HG02938 (cell line): ENCODE measurements around the gene PSMD7.
"Not testable (repeated sequence)": the region's sequence is repeated elsewhere in the genome, so short reads cannot be mapped to it uniquely, and the experiment has no call there.

Experiments used
- ATAC-seq: cut with Tn5 transposase; IDR thresholded peaks from one replicate; pipeline ENCODE4 v1.9.1; 2021; ENCODE audit warnings: mild to moderate bottlenecking, moderate library complexity; ENCODE audit not compliant: unreplicated experiment

PSMD7 gene

DNA sequence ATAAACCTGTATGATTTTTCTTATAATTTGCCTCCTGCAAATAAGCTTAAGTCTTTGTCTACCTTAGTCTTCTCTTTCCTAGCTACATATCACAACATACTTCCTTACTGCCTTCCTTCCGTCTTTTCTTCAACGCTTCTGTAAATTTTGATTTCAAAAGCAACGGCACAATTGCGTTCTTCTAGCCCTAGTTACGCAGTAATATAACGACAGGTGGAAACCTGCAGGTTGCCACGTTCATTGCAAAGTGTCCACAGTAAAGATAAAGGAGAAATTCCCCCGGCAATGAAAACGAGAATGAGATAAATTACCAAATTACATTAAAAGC is 546 bp upstream of the PSMD7 start:
- ATAC-seq = peak; percentile 1

DNA sequence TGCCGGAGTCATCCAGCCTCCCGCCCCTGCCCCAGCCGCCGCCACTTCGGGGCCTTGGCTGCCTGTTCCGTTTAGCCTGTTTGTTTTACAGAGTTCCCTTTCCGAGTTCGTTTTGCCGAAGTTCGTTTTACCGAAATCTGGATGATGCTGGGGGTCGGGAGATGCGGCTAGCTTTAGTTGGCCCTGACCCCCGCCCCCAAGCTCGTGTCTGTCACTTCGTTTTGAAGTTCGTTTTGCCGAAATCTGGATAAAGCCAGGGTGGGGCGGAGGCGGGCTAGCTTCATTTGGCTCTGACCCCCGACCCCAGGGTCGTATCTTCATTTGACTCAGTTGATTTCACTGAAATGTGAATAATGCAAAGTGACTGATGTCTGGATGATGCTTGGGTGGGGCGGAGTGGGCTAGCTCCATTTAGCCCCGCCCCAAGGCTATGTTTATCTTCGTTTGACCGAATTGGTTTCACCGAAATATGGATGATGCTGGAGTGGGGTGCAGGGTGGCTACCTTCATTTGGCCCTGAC is 591 bp downstream of the PSMD7 start:
- peak; percentile 45 for ATAC-seq

DNA sequence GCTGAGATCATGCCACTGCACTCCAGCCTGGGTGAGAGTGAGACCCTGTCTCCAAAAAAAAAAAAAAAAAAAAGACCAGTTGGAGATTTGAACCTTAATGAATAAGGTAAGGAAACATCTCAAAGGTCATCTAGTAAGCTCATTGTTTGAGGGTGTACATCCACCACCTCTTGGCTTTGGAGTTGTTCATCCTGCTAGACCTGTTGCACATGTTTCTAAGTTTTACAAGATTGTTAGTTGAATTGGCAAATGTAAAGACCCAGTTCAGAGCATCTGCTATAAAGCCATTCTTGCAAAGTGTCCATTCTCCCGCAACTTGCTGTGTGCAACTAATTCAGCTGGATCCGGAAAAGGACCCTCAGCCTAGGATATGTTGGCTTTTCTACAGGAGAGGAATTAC is 1.5 kb downstream of the PSMD7 start:
- no peak for ATAC-seq

DNA sequence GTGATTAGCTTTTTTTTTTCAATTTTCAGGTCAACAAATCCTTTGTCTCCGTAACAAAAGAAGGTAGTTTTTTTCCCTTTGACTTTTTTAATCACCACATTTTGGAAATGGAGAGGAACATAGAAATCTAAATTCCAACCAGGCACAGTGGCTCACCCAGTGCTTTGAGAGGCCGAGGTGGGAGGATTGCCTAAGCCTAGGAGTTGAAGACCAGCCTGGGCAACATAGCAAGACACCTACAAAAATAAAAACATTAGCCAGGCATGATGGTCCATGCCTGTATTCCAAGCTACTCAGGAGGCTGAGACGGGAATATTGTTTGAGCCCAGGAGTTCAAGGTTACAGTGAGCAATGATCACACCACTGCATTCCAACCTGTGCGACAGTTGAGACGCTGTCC is 5.7 kb downstream of the PSMD7 start:
- no peak for ATAC-seq

DNA sequence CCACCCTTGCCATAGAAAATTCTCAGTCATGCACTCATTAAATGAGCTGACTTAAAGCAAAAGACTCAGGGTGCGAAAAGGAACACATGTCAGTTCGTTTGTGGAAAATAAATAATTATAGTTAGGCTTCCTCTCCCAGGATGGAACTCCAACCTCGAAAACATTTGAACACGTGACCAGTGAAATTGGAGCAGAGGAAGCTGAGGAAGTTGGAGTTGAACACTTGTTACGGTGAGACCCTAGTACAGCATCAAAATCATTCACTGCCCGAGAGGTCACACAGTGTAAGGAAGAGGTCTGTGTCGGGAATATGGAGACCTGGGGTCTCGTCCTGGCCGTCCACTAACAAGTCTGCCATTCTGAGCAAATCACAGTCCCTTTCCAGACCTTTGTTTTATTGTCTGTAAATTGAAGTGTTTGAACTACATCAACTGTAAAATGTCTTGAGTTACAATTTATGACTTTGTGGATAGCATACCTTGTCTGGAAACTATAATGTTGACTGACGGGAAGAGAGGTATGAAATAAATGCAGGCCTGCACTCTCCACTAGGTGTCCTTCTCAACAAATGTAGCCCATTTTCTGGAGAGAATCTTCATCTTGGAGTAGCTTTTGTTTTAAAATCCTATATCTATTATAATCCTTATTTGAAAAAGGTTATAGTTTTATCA is 7.7 kb downstream of the PSMD7 start:
- no peak for ATAC-seq

DNA sequence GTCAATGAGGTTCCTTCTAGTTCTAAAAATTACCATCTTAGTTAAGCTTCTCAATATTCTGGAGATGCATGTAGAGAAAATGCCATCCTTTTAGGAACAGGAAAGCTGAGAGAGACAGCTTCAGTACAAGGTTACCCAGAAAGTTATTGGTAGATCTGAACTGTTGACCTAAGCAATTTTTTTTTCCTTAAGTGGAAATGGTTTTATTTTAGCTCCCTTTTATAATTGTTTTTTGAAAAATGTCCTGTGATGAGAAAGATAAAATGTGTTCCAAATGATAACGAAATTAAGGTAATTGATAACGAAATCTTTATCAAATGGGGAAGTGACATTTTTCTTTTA is 8.2 kb downstream of the PSMD7 start:
- no peak for ATAC-seq

DNA sequence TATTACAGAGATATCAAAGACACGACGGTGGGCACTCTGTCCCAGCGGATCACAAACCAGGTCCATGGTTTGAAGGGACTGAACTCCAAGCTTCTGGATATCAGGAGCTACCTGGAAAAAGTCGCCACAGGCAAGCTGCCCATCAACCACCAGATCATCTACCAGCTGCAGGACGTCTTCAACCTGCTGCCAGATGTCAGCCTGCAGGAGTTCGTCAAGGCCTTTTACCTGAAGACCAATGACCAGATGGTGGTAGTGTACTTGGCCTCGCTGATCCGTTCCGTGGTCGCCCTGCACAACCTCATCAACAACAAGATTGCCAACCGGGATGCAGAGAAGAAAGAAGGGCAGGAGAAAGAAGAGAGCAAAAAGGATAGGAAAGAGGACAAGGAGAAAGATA is 8.7 kb downstream of the PSMD7 start:
- no peak for ATAC-seq

DNA sequence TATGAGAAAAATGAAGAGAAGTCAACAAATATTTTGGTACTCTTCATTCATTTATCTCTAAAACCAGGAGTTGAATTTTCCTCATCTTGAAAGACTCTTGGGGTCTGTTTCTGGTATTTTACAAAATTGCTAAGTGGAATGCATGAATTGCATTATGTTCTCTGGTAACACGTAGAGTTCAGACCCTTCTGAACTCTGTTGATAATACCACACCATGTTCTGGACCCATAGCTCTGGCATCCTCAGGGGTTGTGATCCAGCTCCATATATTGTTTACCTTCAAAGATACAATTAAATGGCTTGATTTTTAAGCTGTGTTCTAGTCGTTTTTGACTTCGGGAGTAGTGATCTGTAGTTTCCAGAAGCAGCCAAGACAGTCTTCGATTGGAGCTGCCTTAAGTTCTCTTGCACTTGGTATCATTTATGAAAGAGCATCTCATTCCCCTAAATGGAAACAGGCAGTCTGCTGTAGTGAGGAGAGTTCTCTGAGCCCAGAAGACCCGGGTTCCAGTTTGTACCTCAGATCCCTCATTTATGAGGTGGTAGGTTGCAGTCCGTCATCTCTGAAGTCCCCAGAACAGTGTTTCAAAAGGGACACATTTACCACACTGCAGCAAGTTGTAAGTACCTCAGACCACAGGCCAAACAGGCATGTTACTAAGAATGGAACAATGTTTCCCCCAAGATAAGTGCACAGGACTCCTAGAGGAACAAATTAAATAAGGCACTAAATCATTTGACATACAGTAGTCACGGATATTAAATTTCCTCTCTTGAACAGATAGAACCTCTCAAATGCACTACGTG is 9.6 kb downstream of the PSMD7 start:
- ATAC-seq = no peak

DNA sequence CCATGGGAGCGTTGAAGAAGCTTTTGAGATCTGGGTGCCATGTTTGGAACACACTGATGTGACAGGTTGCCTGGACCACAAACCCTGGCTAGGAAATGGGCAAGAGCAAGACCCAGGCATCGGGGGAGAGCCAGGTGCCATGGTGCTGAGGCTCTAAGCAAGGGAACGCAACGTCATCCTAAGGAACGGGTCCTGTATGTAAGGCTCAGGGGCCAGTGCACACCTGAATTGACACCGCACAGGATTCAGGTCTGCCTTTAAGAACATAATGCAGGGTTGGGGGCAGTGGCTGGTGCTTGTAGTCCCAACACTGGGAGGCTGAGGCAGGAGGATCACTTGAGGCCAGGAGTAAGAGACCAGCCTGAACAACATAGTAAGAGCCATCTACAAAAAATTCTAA is 10.8 kb downstream of the PSMD7 start:
- ATAC-seq = no peak

DNA sequence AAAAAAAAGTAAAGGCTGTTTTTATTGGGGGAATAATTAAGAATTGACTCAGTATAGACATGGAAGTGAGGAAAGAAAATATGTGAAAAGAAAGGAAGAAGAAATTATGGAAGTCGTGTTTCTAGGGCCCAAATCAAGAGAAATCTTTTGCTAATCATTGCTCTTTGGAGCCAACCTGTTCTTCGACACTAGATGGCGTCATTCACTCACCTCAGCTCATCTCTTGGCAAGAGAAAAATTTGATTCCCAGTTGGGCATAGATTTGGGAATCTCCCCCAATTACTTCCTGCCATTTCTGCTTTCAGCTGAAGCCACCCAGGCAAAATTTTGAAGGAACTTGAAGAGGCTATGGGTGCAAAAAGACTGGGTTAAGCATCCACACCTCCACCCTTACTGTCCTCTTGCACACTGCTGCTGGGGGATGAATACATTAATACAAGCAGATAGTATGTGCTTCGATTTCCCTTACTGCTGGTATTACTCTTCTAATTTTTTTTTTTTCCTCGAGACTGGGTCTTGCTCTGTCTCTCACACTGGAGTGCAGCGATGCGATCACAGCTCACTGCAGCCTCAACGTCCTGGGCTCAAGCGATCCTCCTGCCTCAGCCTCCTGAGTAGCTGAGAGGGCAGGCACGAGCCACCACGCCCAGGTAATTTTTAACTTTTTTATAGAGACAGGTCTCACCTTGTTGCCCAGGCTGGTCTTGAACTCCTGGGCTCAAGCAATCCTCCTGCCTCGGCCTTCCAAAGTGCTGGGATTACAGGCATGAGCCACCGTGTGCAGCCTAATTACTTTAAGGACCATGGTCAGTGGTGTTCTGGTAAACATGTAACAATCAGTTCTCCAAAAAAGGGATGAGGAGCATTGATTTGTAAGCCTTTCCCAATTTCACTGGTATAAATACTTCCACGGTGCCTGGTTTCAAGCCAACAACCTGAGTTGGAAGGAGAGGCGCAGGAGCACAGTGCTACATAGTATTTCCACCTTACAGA is 13.5 kb downstream of the PSMD7 start:
- ATAC-seq = no peak

DNA sequence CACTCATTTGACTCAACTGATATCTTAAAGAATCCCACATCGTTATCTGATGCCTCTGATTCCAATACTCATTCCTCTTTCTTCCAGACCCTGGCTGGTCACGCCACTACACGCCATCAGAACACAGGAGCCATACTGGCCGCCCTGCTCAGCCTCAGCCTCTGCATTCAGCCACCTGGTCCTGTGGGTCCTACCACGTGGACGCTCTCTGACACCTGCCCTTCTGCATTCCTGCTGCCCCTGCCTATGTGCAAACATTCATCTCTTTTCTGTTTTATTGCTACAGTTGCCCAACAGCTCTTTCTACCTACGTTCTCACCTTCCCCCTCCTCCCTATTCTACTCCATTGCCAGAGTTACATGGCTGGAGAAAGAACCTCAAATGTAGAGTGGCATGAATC is 18.4 kb downstream of the PSMD7 start:
- no peak for ATAC-seq

DNA sequence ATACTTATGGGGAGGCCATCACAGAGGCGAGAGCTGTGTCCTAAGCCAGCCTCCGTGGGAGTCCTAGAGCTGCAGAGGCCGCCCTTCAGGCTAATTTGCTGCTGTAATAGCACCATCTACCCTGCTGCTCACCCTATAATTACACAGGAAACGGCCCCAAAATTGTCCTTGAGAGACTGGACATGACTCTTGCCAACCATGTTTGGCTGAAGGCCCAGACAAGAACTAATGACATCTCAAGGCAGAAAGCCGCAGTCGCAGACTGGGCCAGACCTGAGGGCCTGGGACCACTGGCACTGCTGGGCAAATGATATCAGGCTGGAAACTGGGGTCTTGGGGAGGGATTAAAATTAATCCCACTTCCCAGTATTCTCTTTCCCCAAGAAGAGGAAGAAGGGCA is 24.1 kb downstream of the PSMD7 start:
- no peak for ATAC-seq

DNA sequence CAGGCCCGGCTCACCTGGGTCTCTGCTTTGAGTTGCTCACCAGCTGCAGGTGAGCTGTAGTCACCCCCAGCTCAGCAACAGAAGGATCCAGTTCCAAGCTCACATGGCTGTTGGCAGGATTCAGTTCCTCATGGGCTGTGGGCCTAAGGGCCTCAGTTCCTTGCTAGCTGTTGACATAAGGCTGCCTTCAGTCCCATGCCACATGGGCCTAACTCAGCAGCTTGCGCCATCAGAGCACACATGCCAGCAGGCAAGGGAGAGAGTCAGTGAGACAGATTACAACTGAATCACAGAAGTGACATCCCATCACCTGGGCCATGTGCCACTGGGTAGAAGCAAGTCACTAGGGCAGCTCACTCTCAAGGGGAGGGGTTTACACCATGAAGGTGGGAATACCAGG is 24.7 kb downstream of the PSMD7 start:
- ATAC-seq = no peak

DNA sequence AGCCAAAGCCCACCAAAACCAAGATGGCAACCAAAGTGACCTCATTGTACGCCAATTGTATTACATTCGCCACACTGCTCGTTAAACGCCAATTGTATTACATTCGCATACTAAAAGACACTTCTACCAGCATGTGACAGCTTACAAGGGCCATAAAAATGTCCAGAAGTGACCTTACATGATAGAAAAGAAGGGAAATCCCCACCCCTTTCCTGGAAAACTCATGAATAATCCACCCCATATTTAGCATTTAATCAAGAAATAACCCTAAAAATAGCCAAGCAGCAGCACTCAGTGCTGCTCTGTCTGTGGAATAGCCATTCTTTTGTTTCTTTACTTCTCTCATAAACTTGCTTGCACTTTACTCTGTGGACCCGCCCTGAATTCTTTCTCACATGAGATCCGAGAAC is 25.7 kb downstream of the PSMD7 start:
- ATAC-seq = no peak

DNA sequence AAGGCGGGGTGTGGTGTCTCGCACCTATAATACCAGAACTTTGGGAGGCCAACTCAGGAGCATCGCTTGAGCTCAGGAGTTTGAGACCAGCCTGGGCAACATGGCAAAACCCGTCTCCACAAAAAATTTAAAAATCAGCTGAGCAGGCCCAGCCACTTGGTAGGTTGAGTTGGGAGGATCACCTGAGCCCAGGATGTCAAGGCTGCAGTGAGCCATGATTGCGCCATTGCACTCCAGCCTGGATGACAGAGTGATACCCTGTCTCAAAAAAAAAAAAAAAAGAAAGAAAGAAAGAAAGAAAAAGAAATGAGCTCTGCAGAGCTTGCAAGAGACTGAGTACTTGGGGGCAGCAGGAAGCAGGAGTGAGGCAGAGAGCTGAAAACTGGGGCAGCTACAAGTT is 28.2 kb downstream of the PSMD7 start:
- not testable (repeated sequence) for ATAC-seq

DNA sequence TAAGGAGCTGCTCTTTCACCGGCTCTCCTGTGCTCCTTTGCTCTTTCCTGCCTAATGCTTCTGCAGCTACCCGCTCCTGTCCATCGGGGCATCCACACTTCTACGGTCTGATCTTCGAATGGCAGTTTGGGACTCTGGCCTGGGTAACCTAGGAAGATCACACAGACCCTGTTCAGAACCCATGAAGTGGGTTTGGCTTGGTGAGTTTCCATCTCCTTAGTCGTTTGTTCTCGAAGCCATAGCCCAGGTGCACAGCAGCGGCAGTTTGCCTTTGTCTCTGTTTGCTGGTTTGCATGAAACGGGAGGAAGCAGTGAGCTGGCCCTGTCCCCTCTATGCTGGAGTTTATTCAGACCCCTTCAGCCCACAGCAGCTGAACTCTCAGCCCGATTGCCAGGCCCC is 29.0 kb downstream of the PSMD7 start:
- ATAC-seq = no peak

DNA sequence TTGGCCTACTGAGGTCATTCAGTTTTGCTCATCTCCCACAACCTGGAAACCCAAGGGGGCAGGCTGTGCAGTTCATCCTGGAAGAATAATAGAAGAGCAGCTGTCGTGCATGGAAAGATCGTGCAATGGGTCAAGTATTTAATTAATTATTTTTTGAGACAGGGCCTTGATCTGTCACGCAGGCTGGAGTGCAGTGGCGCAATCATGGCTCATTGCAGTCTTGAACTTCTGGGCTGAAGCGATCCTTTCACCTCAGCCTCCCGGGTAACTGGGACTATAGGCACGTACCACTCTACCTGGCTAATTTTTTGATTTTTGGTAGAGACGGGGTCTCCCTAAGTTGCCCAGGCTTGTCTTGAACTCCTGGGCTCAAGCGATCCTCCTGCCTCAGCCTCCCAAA is 31.7 kb downstream of the PSMD7 start:
- ATAC-seq = not testable (repeated sequence)

DNA sequence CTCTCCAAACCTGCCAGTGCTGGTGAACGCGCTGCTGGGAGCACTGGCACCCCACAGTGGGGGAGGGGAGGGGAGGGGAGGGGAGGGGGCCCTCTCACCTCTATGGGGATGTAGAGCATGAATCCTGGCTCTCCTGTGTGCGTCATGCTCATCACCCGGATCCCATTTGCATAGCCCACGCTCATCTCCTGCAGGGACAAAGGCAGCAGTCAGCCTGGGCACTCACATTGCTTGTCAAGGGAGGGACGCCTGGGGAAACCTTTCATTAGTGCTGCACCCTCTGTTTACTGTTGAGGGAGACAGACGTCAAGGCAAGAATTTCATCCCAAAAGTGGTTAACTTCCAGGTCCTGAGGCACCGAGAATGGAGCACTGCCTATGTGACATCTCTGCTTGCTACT is 35.9 kb downstream of the PSMD7 start:
- ATAC-seq = not testable (repeated sequence)

DNA sequence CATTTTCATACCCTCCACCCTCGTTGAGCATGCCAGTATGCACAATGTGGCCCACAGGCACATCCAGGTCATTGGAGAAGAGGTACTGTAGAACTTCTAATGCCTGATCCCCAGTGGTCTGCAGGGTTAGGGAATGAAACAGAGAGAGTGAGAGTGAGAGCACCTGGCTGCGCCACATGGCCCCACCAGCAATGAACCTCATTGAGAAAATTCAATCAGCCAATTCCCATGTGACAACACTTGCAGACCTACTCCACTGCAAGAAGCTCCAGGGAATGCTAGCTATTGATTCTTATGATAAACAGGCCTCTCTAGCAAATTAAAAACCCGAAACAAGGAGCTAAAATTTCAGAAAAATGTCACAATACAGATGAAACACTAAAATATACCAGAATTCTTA is 40.9 kb downstream of the PSMD7 start:
- not testable (repeated sequence) for ATAC-seq

DNA sequence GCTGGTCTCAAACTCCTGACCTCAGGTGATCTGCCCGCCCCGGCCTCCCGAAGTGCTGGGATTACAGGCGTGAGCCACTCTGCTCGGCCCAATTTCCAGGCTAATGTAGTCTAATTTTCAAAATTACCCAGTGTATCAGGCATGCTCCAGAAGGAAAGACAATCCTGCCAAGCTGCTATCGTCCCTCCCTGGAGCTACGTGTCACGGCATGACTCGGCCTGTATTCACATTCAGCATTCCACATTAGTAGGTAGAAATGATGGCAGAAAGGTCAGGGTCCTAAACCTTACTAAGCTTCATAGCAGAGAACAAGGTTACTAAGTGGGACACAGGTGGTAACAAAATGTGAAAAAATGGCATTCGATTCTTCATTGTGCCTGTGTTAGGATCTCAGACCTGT is 42.6 kb downstream of the PSMD7 start:
- not testable (repeated sequence) for ATAC-seq

DNA sequence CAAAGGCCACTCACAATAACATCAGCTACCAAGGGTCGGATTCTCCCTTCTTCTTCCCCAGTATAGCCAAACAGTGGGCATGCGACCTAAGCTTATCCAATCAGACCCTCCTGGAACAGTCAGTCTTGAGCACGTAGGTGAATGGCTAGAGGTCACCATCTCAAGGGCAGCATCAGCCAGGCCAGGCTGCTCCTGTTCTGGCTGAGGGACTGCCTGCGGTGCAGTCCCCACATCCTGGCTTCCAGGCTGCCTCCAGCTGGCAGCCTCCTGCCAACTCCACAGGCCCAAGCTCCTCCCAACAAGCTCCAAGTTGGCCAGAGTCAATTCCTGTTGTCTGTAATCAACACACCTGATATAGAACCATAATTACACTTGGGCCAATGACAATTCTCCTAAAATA is 56.4 kb downstream of the PSMD7 start:
- ATAC-seq = not testable (repeated sequence)
